H1 (cell line): ENCODE results near the gene CAPN11. TPM values are rescaled to one million over a fixed set of nuclear protein-coding genes. Genes with fewer than 3 reads are reported as not detected.

Source experiments
- CTCF ChIA-PET: fragments of 300-600 bp; sonication (Branson Sonifier 250); formaldehyde crosslinking; loops from one replicate; lab custom pipeline; 2021; ENCODE audit not compliant: partially characterized antibody; lab: Charles Lee
- POLR2A ChIA-PET: fragments of 300-600 bp; sonication (Branson Sonifier 250); formaldehyde crosslinking; loops from one replicate; lab custom pipeline; 2021; ENCODE audit warnings: inconsistent platforms; ENCODE audit not compliant: partially characterized antibody; lab: Charles Lee
- DNase-seq, 2 experiments: peaks; one replicate each; pipeline versions ENCODE4 v3.0.0 to v3.0.0-alpha.2; 2010 to 2022; ENCODE audit warnings: low spot score in 2 of 2, low read depth in 1 of 2, mixed read lengths in 1 of 2
- FAIRE-seq: peaks from 2 replicates; lab custom pipeline; 2011; peaks lifted over from hg19 to GRCh38; lab: Jason Lieb, UNC
- H2AFZ ChIP-seq: 2 replicates; pipeline ENCODE4 v1.8.1; 2012; ENCODE audit warnings: low read length, inconsistent platforms
- H2AK5ac ChIP-seq: 2 replicates; pipeline ENCODE4 v1.6.1; 2013; ENCODE audit warnings: low read depth, low read length
- H2BK120ac ChIP-seq: replicated peaks from 2 replicates; pipeline ENCODE3; 2013; ENCODE audit warnings: low read depth, low read length, inconsistent platforms
- H2BK12ac ChIP-seq: 2 replicates; pipeline ENCODE4 v1.6.1; 2013; ENCODE audit warnings: low read depth, low read length
- H2BK15ac ChIP-seq: 2 replicates; pipeline ENCODE4 v1.6.1; 2013; ENCODE audit warnings: low read length
- H2BK20ac ChIP-seq: 2 replicates; pipeline ENCODE4 v1.6.1; 2013; ENCODE audit warnings: low read length
- H2BK5ac ChIP-seq: 2 replicates; pipeline ENCODE4 v1.6.1; 2013; ENCODE audit warnings: low read depth, low read length
- H3K14ac ChIP-seq: 2 replicates; pipeline ENCODE4 v1.6.1; 2013; ENCODE audit warnings: inconsistent platforms; ENCODE audit not compliant: insufficient read length
- H3K18ac ChIP-seq: 2 replicates; pipeline ENCODE4 v1.6.1; 2013; ENCODE audit warnings: low read length; ENCODE audit errors: extremely low read depth
- H3K23ac ChIP-seq: 2 replicates; pipeline ENCODE4 v1.6.1; 2013; ENCODE audit warnings: inconsistent platforms; ENCODE audit not compliant: insufficient read length
- H3K23me2 ChIP-seq: 2 replicates; pipeline ENCODE4 v1.6.1; 2013; ENCODE audit warnings: low read depth, low read length
- H3K27ac ChIP-seq: 2 replicates; pipeline ENCODE4 v1.6.1; 2011; ENCODE audit warnings: low read depth, low read length, inconsistent platforms
- H3K27me3 ChIP-seq, 4 experiments: replicated peaks in 1 of 4; 1 replicate in 1 of 4; 2 replicates in 3 of 4; pipeline versions ENCODE4 v1.6.1 to v1.8.1; 2011 to 2013; ENCODE audit warnings: low read length in 3 of 4, mild to moderate bottlenecking in 3 of 4, inconsistent platforms in 2 of 4, mixed read lengths in 2 of 4, moderate library complexity in 1 of 4; ENCODE audit not compliant: control insufficient read depth in 3 of 4, insufficient read depth in 3 of 4; ENCODE audit errors: extremely low read depth in 1 of 4
- H3K36me3 ChIP-seq, 4 experiments: 2 replicates each; pipeline versions ENCODE4 v1.6.1 to v1.8.1; 2011 to 2013; ENCODE audit warnings: mild to moderate bottlenecking in 4 of 4, low read length in 3 of 4, moderate library complexity in 2 of 4, control low read depth in 1 of 4, inconsistent platforms in 1 of 4; ENCODE audit not compliant: insufficient read depth in 4 of 4, control insufficient read depth in 2 of 4
- H3K4ac ChIP-seq: replicated peaks from 2 replicates; pipeline ENCODE3; 2013; ENCODE audit warnings: low read length, low read depth, mixed read lengths, inconsistent platforms; ENCODE audit not compliant: insufficient read length
- H3K4me1 ChIP-seq, 4 experiments: replicated peaks in 1 of 4; 1 replicate in 1 of 4; 2 replicates in 3 of 4; pipeline versions ENCODE4 v1.6.1 to v1.8.1; 2011 to 2013; ENCODE audit warnings: low read length in 3 of 4, inconsistent platforms in 2 of 4, mixed read lengths in 1 of 4; ENCODE audit not compliant: insufficient read depth in 4 of 4, control insufficient read depth in 3 of 4
- H3K4me2 ChIP-seq, 2 experiments: 2 replicates each; pipeline versions ENCODE4 v1.6.1 to v1.8.1; 2011 to 2013; ENCODE audit warnings: low read depth in 2 of 2, low read length in 2 of 2, control low read depth in 1 of 2, inconsistent platforms in 1 of 2, mild to moderate bottlenecking in 1 of 2; ENCODE audit not compliant: insufficient read depth in 1 of 2
- H3K4me3 ChIP-seq, 4 experiments: fragments of 200-600, 300-600 bp in 1 of 4; sonication (generic), shearing (Covaris generic), sonication (Bioruptor Twin) in 1 of 4; 2 replicates each; pipeline versions ENCODE4 v1.5.1 to v1.8.1; 2011 to 2016; ENCODE audit warnings: low read length in 4 of 4, low read depth in 3 of 4, control low read depth in 2 of 4, inconsistent platforms in 2 of 4, mild to moderate bottlenecking in 2 of 4, mixed read lengths in 1 of 4, moderate library complexity in 1 of 4; ENCODE audit not compliant: insufficient read depth in 2 of 4; ENCODE audit errors: extremely low read depth in 1 of 4
- H3K56ac ChIP-seq: replicated peaks from 2 replicates; pipeline ENCODE3; 2013; ENCODE audit warnings: low read depth, mild to moderate bottlenecking, mixed read lengths, low read length, inconsistent platforms; ENCODE audit not compliant: insufficient read length
- H3K79me1 ChIP-seq: 2 replicates; pipeline ENCODE4 v1.6.1; 2013; ENCODE audit warnings: low read depth, low read length, control low read depth
- H3K79me2 ChIP-seq, 2 experiments: 2 replicates each; pipeline versions ENCODE4 v1.6.1 to v1.8.1; 2012 to 2013; ENCODE audit warnings: low read length in 2 of 2, mild to moderate bottlenecking in 2 of 2, inconsistent platforms in 1 of 2; ENCODE audit not compliant: insufficient read depth in 2 of 2, control insufficient read depth in 1 of 2
- H3K9ac ChIP-seq, 4 experiments: replicated peaks in 1 of 4; 1 replicate in 1 of 4; 2 replicates in 3 of 4; pipeline versions ENCODE4 v1.6.1 to v1.8.1; 2011 to 2013; ENCODE audit warnings: low read depth in 3 of 4, low read length in 3 of 4, control low read depth in 2 of 4, mild to moderate bottlenecking in 2 of 4, moderate library complexity in 2 of 4, inconsistent platforms in 1 of 4; ENCODE audit errors: extremely low read depth in 1 of 4
- H3K9me3 ChIP-seq, 2 experiments: 2 replicates each; pipeline versions ENCODE4 v1.6.1 to v1.8.1; 2012 to 2013; ENCODE audit warnings: mild to moderate bottlenecking in 2 of 2, moderate library complexity in 2 of 2, control low read depth in 1 of 2, inconsistent platforms in 1 of 2, low read depth in 1 of 2, low read length in 1 of 2, mixed read lengths in 1 of 2; ENCODE audit not compliant: insufficient read depth in 2 of 2
- H4K20me1 ChIP-seq, 2 experiments: replicated peaks in 1 of 2; 2 replicates each; pipeline versions ENCODE3 to v1.8.1; 2011 to 2013; ENCODE audit warnings: inconsistent platforms in 2 of 2, low read length in 2 of 2, mild to moderate bottlenecking in 1 of 2; ENCODE audit not compliant: insufficient read depth in 2 of 2, control insufficient read depth in 1 of 2
- H4K5ac ChIP-seq: 2 replicates; pipeline ENCODE4 v1.6.1; 2013; ENCODE audit warnings: low read length, low read depth, mixed read lengths, inconsistent platforms; ENCODE audit not compliant: insufficient read length
- H4K8ac ChIP-seq: 2 replicates; pipeline ENCODE4 v1.8.0; 2013; ENCODE audit warnings: mild to moderate bottlenecking, moderate library complexity, low read length, inconsistent platforms; ENCODE audit not compliant: insufficient read depth; ENCODE audit errors: extremely low read depth
- H4K91ac ChIP-seq: replicated peaks from 2 replicates; pipeline ENCODE3; 2013; ENCODE audit warnings: low read length, mixed read lengths, inconsistent platforms; ENCODE audit not compliant: insufficient read length
- CBX5 ChIP-seq: fragments of 300-800, 300-1000 bp; sonication (generic); IDR thresholded peaks from 2 replicates; pipeline ENCODE4 v1.7.1; 2016; ENCODE audit warnings: antibody characterized with exemption, low read length, low read depth
- CTBP2 ChIP-seq: IDR thresholded peaks from 2 replicates; pipeline ENCODE4 v1.7.0; 2011; ENCODE audit warnings: borderline replicate concordance, mild to moderate bottlenecking, moderate library complexity, mixed read lengths, low read length; ENCODE audit not compliant: insufficient read depth, insufficient read length
- KDM1A ChIP-seq: fragments of 200-600, 300-600 bp; sonication (generic); IDR thresholded peaks from 2 replicates; pipeline ENCODE4 v1.7.1; 2016; ENCODE audit warnings: mild to moderate bottlenecking, low read length, borderline replicate concordance
- POU5F1 ChIP-seq: IDR thresholded peaks from 2 replicates; pipeline ENCODE4 v1.6.1; 2011; ENCODE audit warnings: low read depth, mild to moderate bottlenecking, low read length, moderate library complexity
- RAD21 ChIP-seq, 2 experiments: IDR thresholded peaks in 1 of 2; conservative IDR thresholded peaks in 1 of 2; 2 replicates each; pipeline ENCODE4 v1.6.1; 2011; ENCODE audit warnings: low read depth in 2 of 2, low read length in 2 of 2, improper control_type of control experiment in 1 of 2, inconsistent platforms in 1 of 2, mild to moderate bottlenecking in 1 of 2, moderate library complexity in 1 of 2
- SRF ChIP-seq: IDR thresholded peaks from 2 replicates; pipeline ENCODE4 v1.6.1; 2011; ENCODE audit warnings: mild to moderate bottlenecking, low read depth, low read length, moderate library complexity
- TBP ChIP-seq: IDR thresholded peaks from 2 replicates; pipeline ENCODE4 v1.6.1; 2011; ENCODE audit warnings: low read depth, low read length, improper control_type of control experiment
- WGBS, 2 experiments: shearing (Covaris generic) in 1 of 2; methylation state at CpG; one replicate each; pipeline versions ENCODE4 v1.1.6 to v1.1.7; 2013 to 2015; ENCODE audit warnings: low lambda C conversion rate in 2 of 2, mixed read lengths in 2 of 2, inconsistent platforms in 1 of 2, low coverage in 1 of 2, missing lambda C conversion rate in 1 of 2; ENCODE audit not compliant: insufficient replicate concordance in 2 of 2, insufficient coverage in 1 of 2, insufficient read length in 1 of 2; ENCODE audit errors: extremely low coverage in 1 of 2, missing lambda C conversion rate in 1 of 2; 5-methylcytosine and 5-hydroxymethylcytosine counted together
- polyA plus RNA-seq, 7 experiments: library from polyadenylated mRNA; depleted of rRNA in 3 of 7; stranded (reverse) in 5 of 7; unstranded in 2 of 7; fragments of >200 nt in 5 of 7; fragments of 200-250 nt in 2 of 7; gene quantifications; 1 replicate in 5 of 7; 2 replicates in 1 of 7; 4 replicates in 1 of 7; pipeline versions ENCODE4 v1.2.1 to v1.2.3, GENCODE V29; 2011 to 2013; ENCODE audit warnings: missing spikeins in 2 of 7, mixed read lengths in 2 of 7
- total RNA-seq: library from RNA; stranded (reverse); fragmentation: NEBNext Ultra II Directional; extraction: Animal tissue kit (Norgen Biotek cat#: 25700); gene quantifications from 2 replicates; pipeline ENCODE4 v1.2.1, GENCODE V29; 2021
- TF ChIP-seq, protein P1 (sequence below): IDR thresholded peaks from 2 replicates; pipeline ENCODE4 v1.6.1; 2011; ENCODE audit warnings: low read length, improper control_type of control experiment

Gene CAPN11
- total and polyA plus RNA-seq, 2 of the 8 experiments (the other 6 are each of a cell fraction or from before 2014, with no cell fraction given) = 0.95 to 0.97 TPM

DNA sequence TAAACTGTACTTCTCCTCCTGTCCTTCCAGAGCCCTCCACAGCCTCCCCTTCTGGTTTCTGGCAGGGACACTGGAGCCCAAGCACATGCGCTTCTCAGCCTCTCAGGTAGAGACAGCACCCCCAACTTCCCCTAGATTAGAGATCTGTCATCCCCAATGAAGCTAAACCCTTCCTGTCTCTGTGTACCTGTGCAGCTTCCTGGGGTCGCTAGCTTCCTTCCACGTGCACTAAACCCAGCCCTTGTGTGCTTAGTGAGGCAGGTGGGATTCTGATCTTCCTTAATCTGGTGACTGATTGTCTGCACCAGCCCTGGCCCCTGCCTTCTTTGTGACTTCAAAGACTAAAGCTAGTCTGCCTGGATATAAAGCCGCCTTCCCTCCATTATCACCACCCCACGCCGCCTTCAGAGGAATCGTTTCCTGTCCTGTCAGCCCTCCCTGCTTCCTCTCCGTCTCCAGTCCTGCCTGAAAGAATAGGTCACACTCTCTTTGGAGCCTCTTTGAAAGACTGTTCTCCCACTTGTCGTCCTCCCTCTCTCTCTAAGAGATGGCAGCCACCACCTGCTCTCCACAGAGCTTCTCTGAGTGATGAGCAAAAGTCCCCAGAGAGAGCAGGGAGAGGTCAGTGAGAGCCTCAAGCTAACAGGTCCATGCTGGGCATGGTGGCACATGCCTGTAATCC lies 27.5 kb downstream of the CAPN11 start:
- H3K4me1 ChIP-seq = peaks cover 2 to 10% (median 5%) of the 10 kb centered on the region in 4 experiments; a peak in 6 of 7 replicates
- no peak overlapping the region for H3K9ac ChIP-seq
- no peak overlapping the region for H3K27ac ChIP-seq
- WGBS, 2 experiments = 73% methylated on average over 9 of the region's 9 CpGs; no CpG with 5 or more reads in 1 of the 2 experiments
- FAIRE-seq = no peak
- no peaks in the 10 kb centered on the region for H3K36me3 ChIP-seq
- H2BK120ac ChIP-seq = no peak overlapping the region
- peak overlapping the region; percentile 94 for H2BK12ac ChIP-seq
- no peak overlapping the region for H2AK5ac ChIP-seq
- no peak overlapping the region for H4K8ac ChIP-seq
- no peaks in the 10 kb centered on the region for H3K27me3 ChIP-seq
- H3K23ac ChIP-seq = no peak overlapping the region
- H4K5ac ChIP-seq = no peak overlapping the region
- H2AFZ ChIP-seq = peak overlapping the region; percentile 83; the same call in 1 of the 2 replicates
- no peaks in the 10 kb centered on the region for H3K79me1 ChIP-seq
- ChIA-PET CTCF (interaction anchor here (0.6 to 7.6 kb wide), 17 partner anchors 14 to 533 kb away, joined by 3 to 41 read pairs (median 4); partner anchors contain the start of gene MYMX), POLR2A (interaction anchor here (1.0 to 3.6 kb wide), 9 partner anchors 14 to 70 kb away, joined by 3 to 25 read pairs (median 7); partner anchors contain the start of genes HSP90AB1 and MYMX)
- H3K23me2 ChIP-seq = peaks cover 10% of the 10 kb centered on the region; the same call in 1 of the 2 replicates
- H3K4ac ChIP-seq = peak overlapping the region; percentile 19
- peak overlapping the region; percentile 69 for H4K91ac ChIP-seq
- H3K14ac ChIP-seq = no peak overlapping the region
- no peak overlapping the region for H3K4me2 ChIP-seq
- peak overlapping the region; percentile 42 for H3K18ac ChIP-seq
- peak overlapping the region; percentile 55; the same call in 1 of the 2 replicates for H2BK5ac ChIP-seq
- H4K20me1 ChIP-seq = no peaks in the 10 kb centered on the region
- H2BK20ac ChIP-seq = peak overlapping the region; percentile 55
- H2BK15ac ChIP-seq = peak overlapping the region; percentile 90
- no peaks in the 10 kb centered on the region for H3K9me3 ChIP-seq
- no peak overlapping the region for H3K4me3 ChIP-seq
- no peak for DNase-seq
- no peak overlapping the region for H3K56ac ChIP-seq
- no peaks in the 10 kb centered on the region for H3K79me2 ChIP-seq
- TF ChIP-seq CBX5 (no peak), SRF (no peak), CTBP2 (no peak), KDM1A (no peak), POU5F1 (no peak), TBP (no peak), RAD21 (IDR thresholded peaks at IDR 0.05 in 1 of 2, conservative IDR thresholded peaks at IDR 0.05 in 1 of 2; ENCODE audit: low read depth in 2 of 2, low read length in 2 of 2) (no peak)
- TF ChIP-seq, protein P1, sequence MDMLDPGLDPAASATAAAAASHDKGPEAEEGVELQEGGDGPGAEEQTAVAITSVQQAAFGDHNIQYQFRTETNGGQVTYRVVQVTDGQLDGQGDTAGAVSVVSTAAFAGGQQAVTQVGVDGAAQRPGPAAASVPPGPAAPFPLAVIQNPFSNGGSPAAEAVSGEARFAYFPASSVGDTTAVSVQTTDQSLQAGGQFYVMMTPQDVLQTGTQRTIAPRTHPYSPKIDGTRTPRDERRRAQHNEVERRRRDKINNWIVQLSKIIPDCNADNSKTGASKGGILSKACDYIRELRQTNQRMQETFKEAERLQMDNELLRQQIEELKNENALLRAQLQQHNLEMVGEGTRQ = no peak
